PC-3 (cell line): ENCODE data around the gene TNFRSF11A. TPM values are rescaled to one million over a fixed set of nuclear protein-coding genes. Genes with fewer than 3 reads are reported as not detected.
A peak's percentile ranks its signal among the peaks of the same experiment; 100 is the strongest.

ENCODE experiments used
- ATAC-seq: fragments of 200-7000 bp; cut with Tn5 transposase; 2 replicates; pipeline ENCODE4 v1.9.1; 2020; ENCODE audit warnings: mild to moderate bottlenecking, moderate library complexity
- Bru-seq: library from RNA; stranded (reverse); fragments of 400-500 nt; gene quantifications from one replicate; lab custom pipeline; 2021; lab: Mats Ljungman, UMichigan
- BruChase-seq, 2 experiments: library from RNA; stranded (reverse); fragments of 400-500 nt; gene quantifications; one replicate each; lab custom pipeline; 2021; lab: Mats Ljungman, UMichigan
- BruUV-seq: library from RNA; stranded (reverse); fragments of 400-500 nt; replicated peaks from 2 replicates; lab custom pipeline; 2021; lab: Mats Ljungman, UMichigan
- CTCF ChIA-PET: fragments of 300-600 bp; sonication (Branson Sonifier 250); formaldehyde crosslinking; loops from one replicate; lab custom pipeline; 2022; ENCODE audit warnings: antibody characterized with exemption; lab: Charles Lee
- POLR2A ChIA-PET: fragments of 300-600 bp; sonication (Branson Sonifier 250); formaldehyde crosslinking; loops from one replicate; lab custom pipeline; 2022; ENCODE audit warnings: antibody characterized with exemption; ENCODE audit not compliant: unreplicated experiment; lab: Charles Lee
- DNase-seq: peaks from one replicate; pipeline ENCODE4 v3.0.0-alpha.2; 2015
- H2AFZ ChIP-seq: fragments of 300-600 bp; sonication (generic); 2 replicates; pipeline ENCODE4 v1.6.0; 2016; ENCODE audit warnings: antibody characterized with exemption, low read length
- H3F3A ChIP-seq: fragments of 300-600 bp; sonication (generic); one replicate; pipeline ENCODE4 v1.6.0; 2017; ENCODE audit warnings: antibody characterized with exemption, low read length, control low read depth, mild to moderate bottlenecking; ENCODE audit not compliant: unreplicated experiment
- H3K27ac ChIP-seq: fragments of 300-600 bp; sonication (generic); 2 replicates; pipeline ENCODE4 v1.5.1; 2016; ENCODE audit warnings: mild to moderate bottlenecking, low read length
- H3K27me3 ChIP-seq: fragments of 300-600 bp; sonication (generic); 2 replicates; pipeline ENCODE4 v1.6.1; 2016; ENCODE audit warnings: low read length, mixed read lengths
- H3K36me3 ChIP-seq: fragments of 300-600 bp; sonication (generic); 2 replicates; pipeline ENCODE4 v1.6.1; 2016; ENCODE audit warnings: low read depth, mixed run types, low read length, mixed read lengths
- H3K4me1 ChIP-seq: fragments of 300-600 bp; sonication (generic); 2 replicates; pipeline ENCODE4 v1.5.1; 2016; ENCODE audit warnings: low read length; ENCODE audit not compliant: insufficient read depth
- H3K4me2 ChIP-seq: fragments of 300-600 bp; sonication (generic); 2 replicates; pipeline ENCODE4 v1.6.0; 2016; ENCODE audit warnings: low read length
- H3K4me3 ChIP-seq: fragments of 300-600 bp; sonication (generic); 2 replicates; pipeline ENCODE4 v1.5.1; 2016; ENCODE audit warnings: mild to moderate bottlenecking, low read length, mixed read lengths
- H3K79me2 ChIP-seq: fragments of 300-600 bp; sonication (generic); 2 replicates; pipeline ENCODE4 v1.6.1; 2017; ENCODE audit warnings: low read length, mixed read lengths
- H3K9ac ChIP-seq: fragments of 300-600 bp; sonication (generic); 2 replicates; pipeline ENCODE4 v1.6.0; 2016; ENCODE audit warnings: mild to moderate bottlenecking, low read length
- H3K9me2 ChIP-seq: fragments of 300-600 bp; sonication (generic); replicated peaks from 2 replicates; pipeline ENCODE4 v1.6.1; 2016; ENCODE audit warnings: mixed run types, low read length, mixed read lengths
- H3K9me3 ChIP-seq: fragments of 300-600 bp; sonication (generic); 2 replicates; pipeline ENCODE4 v1.6.1; 2016; ENCODE audit warnings: low read length, mixed read lengths
- H4K20me1 ChIP-seq: fragments of 300-600 bp; sonication (generic); 2 replicates; pipeline ENCODE4 v1.6.1; 2016; ENCODE audit warnings: low read length, mixed read lengths
- EZH2 ChIP-seq: fragments of 300-600 bp; sonication (generic); IDR thresholded peaks from one replicate; pipeline ENCODE4 v1.6.1; 2017; ENCODE audit warnings: antibody characterized with exemption, mild to moderate bottlenecking, low read length; ENCODE audit not compliant: unreplicated experiment
- EZH2phosphoT487 ChIP-seq: fragments of 300-600 bp; sonication (generic); IDR thresholded peaks from 2 replicates; pipeline ENCODE4 v1.6.1; 2018; ENCODE audit warnings: mild to moderate bottlenecking, antibody characterized with exemption, low read length, borderline replicate concordance
- intact Hi-C: fragments of 100-400 bp; cut with micrococcal nuclease; formaldehyde crosslinking; loops from 2 replicates; pipeline ENCODE4 v1.9.0; 2023
- long read RNA-seq: library from polyadenylated mRNA; unstranded; transcript quantifications from one replicate; pipeline ENCODE4 v2.0.0, GENCODE V29; 2021; ENCODE audit not compliant: unreplicated experiment
- total RNA-seq: library from RNA; depleted of rRNA; stranded (reverse); fragments of >200 nt; gene quantifications from 2 replicates; pipeline ENCODE4 v1.2.3, GENCODE V29; 2014; rRNA removed
- TF ChIP-seq, protein P1 (sequence below): fragments of 300-600 bp; sonication (generic); conservative IDR thresholded peaks from 2 replicates; pipeline ENCODE4 v1.5.1; 2017; ENCODE audit warnings: antibody characterized with exemption, low read depth, mild to moderate bottlenecking, low read length

Gene TNFRSF11A
- total RNA-seq, result 25.9 and 26.5 TPM in 2 replicates
- percentile 86 among the genes with signal in this experiment for Bru-seq, nascent RNA
- percentile 83 among the genes with signal in this experiment for BruChase-seq, experiment 1, labeled RNA remaining after a 6-hour chase
- BruChase-seq, experiment 2, labeled RNA remaining after a 2-hour chase, result percentile 83 among the genes with signal in this experiment
- long read RNA-seq, full-length matches to known transcripts, result 14 of 42 reads
- long read RNA-seq, partial matches to known transcripts, result 20 of 42 reads
- long read RNA-seq, other reads (novel, unspliced or antisense), result 8 of 42 reads

DNA sequence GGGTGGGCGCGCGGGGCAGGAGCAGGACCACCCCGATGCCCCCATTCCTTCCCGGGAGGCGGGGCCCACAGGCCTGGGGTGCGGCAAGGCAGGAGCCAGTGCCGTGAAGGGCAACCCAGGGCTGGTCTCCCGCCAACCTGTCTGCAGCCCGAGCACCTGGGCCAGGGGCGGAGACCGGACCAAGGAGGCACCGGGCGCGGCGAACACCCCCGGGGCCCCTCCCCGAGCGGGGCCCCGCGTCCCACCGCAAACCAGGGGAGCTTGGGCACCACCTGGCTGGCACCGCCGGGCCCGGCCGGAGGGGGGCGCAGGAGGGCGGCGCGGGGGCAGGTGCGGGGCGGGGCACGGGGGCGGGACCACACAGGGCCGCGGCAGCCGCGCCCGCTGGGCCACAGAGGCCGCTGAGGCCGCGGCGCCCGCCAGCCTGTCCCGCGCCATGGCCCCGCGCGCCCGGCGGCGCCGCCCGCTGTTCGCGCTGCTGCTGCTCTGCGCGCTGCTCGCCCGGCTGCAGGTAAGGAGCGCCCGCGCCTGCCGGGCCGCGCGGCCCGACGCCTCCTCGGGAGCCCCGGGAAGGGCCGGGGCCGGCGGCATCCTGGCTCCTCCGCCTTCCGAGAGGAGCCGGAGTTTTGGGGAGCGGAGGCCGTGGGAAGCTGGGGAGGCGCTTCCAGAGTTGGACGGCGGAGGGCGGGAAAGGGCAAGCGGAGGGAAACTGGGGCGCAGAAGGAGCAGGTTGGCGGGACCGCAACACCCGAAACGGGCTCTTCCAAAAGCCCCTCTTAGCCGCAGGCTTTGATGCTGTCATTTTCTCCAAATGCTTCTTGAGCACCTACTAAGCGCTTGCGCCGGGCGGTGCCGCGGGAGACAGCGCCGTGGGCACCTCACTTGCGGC, at the start of gene TNFRSF11A:
Gene TNFRSF11A (plus strand): TSS at position 394 of the 889 bp plus-strand sequence. CDS start 43 bp downstream, at position 437.
- H3K9me2 ChIP-seq, result no peaks in the 10 kb centered on the region
- no TSS peak for BruUV-seq
- peaks cover 14% of the 10 kb centered on the region; the same call in 1 of the 2 replicates for H4K20me1 ChIP-seq
- H3K9ac ChIP-seq, result peak within 1 kb of the TSS; percentile 92
- H3F3A ChIP-seq, result peaks cover 3% of the 10 kb centered on the region
- peak within 1 kb of the TSS; percentile 98 for H3K4me3 ChIP-seq
- intact Hi-C loops, result loop anchor here (1.0 to 5.0 kb wide), 3 partner anchors 62 to 257 kb away; no protein-coding TSS in a partner anchor
- ATAC-seq (peak; percentile 56), DNase-seq (peak; percentile 71)
- no peaks in the 10 kb centered on the region for H3K9me3 ChIP-seq
- no peak for TF ChIP-seq EZH2
- TF ChIP-seq, protein P1, sequence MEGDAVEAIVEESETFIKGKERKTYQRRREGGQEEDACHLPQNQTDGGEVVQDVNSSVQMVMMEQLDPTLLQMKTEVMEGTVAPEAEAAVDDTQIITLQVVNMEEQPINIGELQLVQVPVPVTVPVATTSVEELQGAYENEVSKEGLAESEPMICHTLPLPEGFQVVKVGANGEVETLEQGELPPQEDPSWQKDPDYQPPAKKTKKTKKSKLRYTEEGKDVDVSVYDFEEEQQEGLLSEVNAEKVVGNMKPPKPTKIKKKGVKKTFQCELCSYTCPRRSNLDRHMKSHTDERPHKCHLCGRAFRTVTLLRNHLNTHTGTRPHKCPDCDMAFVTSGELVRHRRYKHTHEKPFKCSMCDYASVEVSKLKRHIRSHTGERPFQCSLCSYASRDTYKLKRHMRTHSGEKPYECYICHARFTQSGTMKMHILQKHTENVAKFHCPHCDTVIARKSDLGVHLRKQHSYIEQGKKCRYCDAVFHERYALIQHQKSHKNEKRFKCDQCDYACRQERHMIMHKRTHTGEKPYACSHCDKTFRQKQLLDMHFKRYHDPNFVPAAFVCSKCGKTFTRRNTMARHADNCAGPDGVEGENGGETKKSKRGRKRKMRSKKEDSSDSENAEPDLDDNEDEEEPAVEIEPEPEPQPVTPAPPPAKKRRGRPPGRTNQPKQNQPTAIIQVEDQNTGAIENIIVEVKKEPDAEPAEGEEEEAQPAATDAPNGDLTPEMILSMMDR, result peak; percentile 38
- H3K4me1 ChIP-seq, result peaks cover 34% of the 10 kb centered on the region
- no peaks in the 10 kb centered on the region for H3K36me3 ChIP-seq
- ChIA-PET CTCF (interaction anchor here (0.6 to 1.4 kb wide), 5 partner anchors 75 to 261 kb away, joined by 3 to 4 read pairs (median 4); no protein-coding TSS in a partner anchor), POLR2A (interaction anchor here (0.6 kb wide), 2 partner anchors 66 to 714 kb away, joined by 3 to 18 read pairs; no protein-coding TSS in a partner anchor)
- H3K4me2 ChIP-seq, result peak within 1 kb of the TSS; percentile 89
- peaks cover 44% of the 10 kb centered on the region for H3K79me2 ChIP-seq
- no peaks in the 10 kb centered on the region for H3K27me3 ChIP-seq
- H2AFZ ChIP-seq, result peak within 1 kb of the TSS; percentile 67
- peak within 1 kb of the TSS; percentile 29 for H3K27ac ChIP-seq

DNA sequence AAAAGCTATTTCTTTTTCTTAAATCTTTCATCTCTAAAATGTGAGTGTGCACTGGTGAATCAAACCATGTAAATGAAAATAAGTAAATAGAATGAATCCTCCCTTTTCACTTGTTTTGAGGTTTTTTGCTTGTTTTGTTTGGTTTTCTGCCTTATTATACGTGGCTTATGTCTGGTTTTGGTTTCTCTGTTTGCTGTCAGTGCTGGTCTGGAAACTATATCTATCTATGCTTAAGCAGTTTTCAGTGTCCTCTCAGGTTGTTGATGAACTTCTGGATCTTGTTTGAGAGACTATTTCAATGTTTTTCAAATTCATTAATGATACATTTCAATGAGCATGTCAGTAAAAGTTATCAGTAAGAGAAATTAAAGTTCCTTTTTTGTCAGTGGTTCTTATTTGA, 48.1 kb upstream of the TNFRSF11A start:
- Histone ChIP-seq H3K79me2 (no peaks in the 10 kb centered on the region), H3K9me3 (no peaks in the 10 kb centered on the region), H3K27me3 (no peaks in the 10 kb centered on the region), H3K9me2 (no peaks in the 10 kb centered on the region), H3K4me3 (no peak overlapping the region), H3K4me1 (peaks cover 16% of the 10 kb centered on the region), H4K20me1 (no peaks in the 10 kb centered on the region), H2AFZ (no peak overlapping the region), H3K27ac (no peak overlapping the region), H3K36me3 (peaks cover 3% of the 10 kb centered on the region; the same call in 1 of the 2 replicates), H3K4me2 (no peak overlapping the region), H3F3A (peaks cover under 1% of the 10 kb centered on the region), H3K9ac (no peak overlapping the region)
- no TSS peak for BruUV-seq
- POLR2A ChIA-PET, result no interaction called here
- intact Hi-C loops, result no loop called here
- TF ChIP-seq EZH2 (no peak), EZH2phosphoT487 (no peak)
- TF ChIP-seq, protein P1, result no peak
- DNase-seq (no peak), ATAC-seq (no peak)
- CTCF ChIA-PET, result no interaction called here
